Endothelial cell of umbilical vein (primary cell): Measurements from ENCODE around the gene UGCG. TPM values are rescaled to one million over a fixed set of nuclear protein-coding genes. Genes with fewer than 3 reads are reported as not detected.

Experiments used
- BruUV-seq: library from RNA; stranded (reverse); fragments of 400-500 nt; replicated peaks from 2 replicates; lab custom pipeline; 2021; lab: Mats Ljungman, UMichigan
- CTCF ChIA-PET: fragments of 300-600, 350-600 bp; sonication (Branson Sonifier 250); formaldehyde crosslinking; loops from one replicate; lab custom pipeline; 2021; ENCODE audit warnings: antibody characterized with exemption, inconsistent platforms; lab: Charles Lee
- POLR2A ChIA-PET: fragments of 300-600, 350-600 bp; sonication (Branson Sonifier 250); formaldehyde crosslinking; loops from one replicate; lab custom pipeline; 2021; ENCODE audit warnings: antibody characterized with exemption, inconsistent platforms; lab: Charles Lee
- DNase-seq: peaks from one replicate; pipeline ENCODE4 v3.0.0-alpha.2; 2011; ENCODE audit warnings: low read depth, low spot score
- FAIRE-seq: peaks from 2 replicates; lab custom pipeline; 2011; peaks lifted over from hg19 to GRCh38; lab: Jason Lieb, UNC
- H2AFZ ChIP-seq: 2 replicates; pipeline ENCODE4 v1.6.0; 2012; ENCODE audit warnings: low read depth, low read length, control low read depth, inconsistent platforms
- H3K27ac ChIP-seq: 2 replicates; pipeline ENCODE4 v1.5.1; 2011; ENCODE audit warnings: low read depth, mild to moderate bottlenecking, control low read depth, low read length, moderate library complexity; ENCODE audit not compliant: insufficient read depth
- H3K27me3 ChIP-seq, 2 experiments: 2 replicates each; pipeline versions ENCODE4 v1.6.0 to v1.6.1; 2011; ENCODE audit warnings: low read length in 2 of 2, mixed read lengths in 1 of 2; ENCODE audit not compliant: control insufficient read depth in 2 of 2, insufficient read depth in 2 of 2
- H3K36me3 ChIP-seq, 2 experiments: 2 replicates in 1 of 2; 3 replicates in 1 of 2; pipeline ENCODE4 v1.5.1; 2011; ENCODE audit warnings: low read length in 2 of 2, mild to moderate bottlenecking in 1 of 2, moderate library complexity in 1 of 2; ENCODE audit not compliant: control insufficient read depth in 2 of 2, insufficient read depth in 2 of 2; ENCODE audit errors: extremely low read depth in 1 of 2
- H3K4me1 ChIP-seq: 3 replicates; pipeline ENCODE4 v1.5.1; 2011; ENCODE audit warnings: mild to moderate bottlenecking, low read length; ENCODE audit not compliant: control insufficient read depth, insufficient read depth; ENCODE audit errors: extremely low read depth
- H3K4me2 ChIP-seq: 2 replicates; pipeline ENCODE4 v1.6.1; 2011; ENCODE audit warnings: low read length, control low read depth, mixed read lengths; ENCODE audit not compliant: insufficient read depth
- H3K4me3 ChIP-seq, 3 experiments: fragments of 200-600 bp in 1 of 3; sonication (generic), shearing (Covaris generic) in 1 of 3; replicated peaks in 1 of 3; 2 replicates each; pipeline ENCODE4 v1.5.1; 2011 to 2016; ENCODE audit warnings: control low read depth in 3 of 3, low read length in 3 of 3, mild to moderate bottlenecking in 2 of 3, inconsistent platforms in 1 of 3, low read depth in 1 of 3, moderate library complexity in 1 of 3; ENCODE audit not compliant: insufficient read depth in 1 of 3
- H3K79me2 ChIP-seq: 2 replicates; pipeline ENCODE4 v1.6.0; 2012; ENCODE audit warnings: low read length, inconsistent platforms; ENCODE audit not compliant: control insufficient read depth, insufficient read depth
- H3K9ac ChIP-seq: replicated peaks from 2 replicates; pipeline ENCODE3; 2011; ENCODE audit warnings: low read length, control low read depth; ENCODE audit not compliant: insufficient read depth; ENCODE audit errors: extremely low read depth
- H3K9me1 ChIP-seq: replicated peaks from 3 replicates; pipeline ENCODE4 v1.6.0; 2011; ENCODE audit warnings: mild to moderate bottlenecking, low read length; ENCODE audit not compliant: control insufficient read depth, insufficient read depth; ENCODE audit errors: extremely low read depth
- H3K9me3 ChIP-seq: replicated peaks from 2 replicates; pipeline ENCODE4 v1.5.1; 2012; ENCODE audit warnings: low read length, inconsistent platforms; ENCODE audit not compliant: control insufficient read depth, insufficient read depth
- H4K20me1 ChIP-seq: replicated peaks from 2 replicates; pipeline ENCODE3; 2011; ENCODE audit warnings: mild to moderate bottlenecking, low read length; ENCODE audit not compliant: control insufficient read depth, insufficient read depth; ENCODE audit errors: extremely low read depth
- EZH2 ChIP-seq: IDR thresholded peaks from 2 replicates; pipeline ENCODE4 v1.6.1; 2012; ENCODE audit warnings: borderline replicate concordance, low read depth, mild to moderate bottlenecking, moderate library complexity, low read length, inconsistent platforms; ENCODE audit not compliant: severe bottlenecking
- FOS ChIP-seq: IDR thresholded peaks from 2 replicates; pipeline ENCODE4 v1.6.1; 2011; ENCODE audit warnings: mild to moderate bottlenecking, low read length, moderate library complexity, borderline replicate concordance; ENCODE audit not compliant: insufficient read depth
- GATA2 ChIP-seq: IDR thresholded peaks from 2 replicates; pipeline ENCODE4 v1.7.0; 2011; ENCODE audit warnings: low read depth, mild to moderate bottlenecking, moderate library complexity, mixed read lengths, low read length; ENCODE audit not compliant: insufficient read length, insufficient read depth
- JUN ChIP-seq: IDR thresholded peaks from 2 replicates; pipeline ENCODE4 v1.6.1; 2011; ENCODE audit warnings: borderline replicate concordance, low read depth; ENCODE audit not compliant: insufficient read length, insufficient read depth
- MYC ChIP-seq: IDR thresholded peaks from one replicate; pipeline ENCODE4 v1.6.1; 2011; ENCODE audit warnings: mild to moderate bottlenecking, low read depth, low read length
- POLR2A ChIP-seq: IDR thresholded peaks from 2 replicates; pipeline ENCODE4 v1.6.1; 2012; ENCODE audit warnings: low read depth, mild to moderate bottlenecking, control low read depth, low read length
- POLR2AphosphoS5 ChIP-seq: IDR thresholded peaks from 2 replicates; pipeline ENCODE4 v1.6.1; 2012; ENCODE audit warnings: low read depth, mild to moderate bottlenecking, control low read depth, low read length, moderate library complexity; ENCODE audit not compliant: insufficient read depth
- dilution Hi-C: fragments of 300-500 bp; cut with MboI; formaldehyde crosslinking; loops from one replicate; pipeline ENCODE4 v1.15.0; 2019; ENCODE audit warnings: low sequenced_read_pairs; ENCODE audit not compliant: extremely low pct_ligation_motif_present
- intact Hi-C: fragments of 100-400 bp; cut with micrococcal nuclease; formaldehyde crosslinking; loops from one replicate; pipeline ENCODE4 v1.10.0; 2022
- polyA plus RNA-seq, 4 experiments: library from polyadenylated mRNA; depleted of rRNA in 3 of 4; stranded (reverse) in 3 of 4; unstranded in 1 of 4; fragments of >200 nt; gene quantifications; 2 replicates each; pipeline versions ENCODE4 v1.2.1 to v1.2.3, GENCODE V29; 2011 to 2012; ENCODE audit warnings: missing spikeins in 1 of 4
- total RNA-seq: library from RNA; stranded (reverse); gene quantifications from 2 replicates; pipeline ENCODE4 v1.2.3, GENCODE V29; 2021
- TF ChIP-seq, protein P1 (sequence below): IDR thresholded peaks from 2 replicates; pipeline ENCODE4 v1.6.1; 2011; ENCODE audit not compliant: insufficient read depth, insufficient read length
- TF ChIP-seq, protein P2 (sequence below), 2 donors: IDR thresholded peaks; 1 replicate in 1 of 2; 2 replicates in 1 of 2; pipeline ENCODE4 v1.5.1; 2011; ENCODE audit warnings: low read length in 2 of 2, mild to moderate bottlenecking in 2 of 2, moderate library complexity in 2 of 2, control low read depth in 1 of 2, inconsistent platforms in 1 of 2, low read depth in 1 of 2; ENCODE audit not compliant: insufficient read depth in 1 of 2; ENCODE audit errors: extremely low read depth in 1 of 2

Gene UGCG
- total and polyA plus RNA-seq, 2 donors (not counting 3 experiments of a cell fraction or from before 2014, with no cell fraction given): 28.5 to 38.5 TPM

DNA sequence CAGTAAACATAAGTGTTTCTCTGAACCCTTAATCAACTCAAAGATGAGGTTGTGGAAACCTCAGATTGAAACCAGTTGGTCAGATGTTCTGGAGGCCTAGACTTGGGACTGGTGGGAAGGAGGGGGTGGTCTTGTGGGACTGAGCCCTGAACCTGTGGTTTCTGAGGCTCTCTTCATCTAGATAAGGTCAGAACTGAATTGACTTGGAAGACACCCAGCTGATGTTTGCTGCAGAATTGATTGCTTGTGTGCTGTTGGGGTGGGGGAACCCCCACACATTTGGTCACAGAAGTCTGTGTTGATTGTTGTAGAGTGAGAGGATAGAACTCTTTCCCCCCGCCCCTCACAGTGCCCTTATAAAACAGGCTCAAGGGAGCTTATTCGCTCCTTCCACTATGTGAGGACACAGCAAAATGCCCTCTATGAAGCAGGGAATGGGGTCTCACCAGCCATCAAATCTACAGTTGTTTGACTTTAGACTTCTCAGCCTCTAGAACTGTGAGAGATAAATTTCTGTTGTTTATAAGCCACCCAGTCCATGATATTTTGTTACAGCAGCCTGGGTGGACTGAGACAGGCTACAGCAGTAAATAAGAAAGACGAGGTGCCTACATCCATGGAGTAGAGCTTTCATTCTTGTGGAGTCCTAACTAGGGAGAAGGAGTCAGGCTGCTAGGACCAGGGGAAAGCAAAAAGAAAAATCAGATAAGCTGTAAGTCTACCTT is 25.7 kb upstream of the UGCG start:
- dilution Hi-C loops: no loop called here
- H3K27ac ChIP-seq: no peak overlapping the region
- ChIA-PET CTCF (interaction anchor here (1.1 kb wide), 1 partner anchor 106 kb away, joined by 3 read pairs; no protein-coding TSS in a partner anchor), POLR2A (interaction anchor here (0.6 kb wide), 1 partner anchor 30 kb away, joined by 3 read pairs; no protein-coding TSS in a partner anchor)
- no peaks in the 10 kb centered on the region for H3K79me2 ChIP-seq
- no peaks in the 10 kb centered on the region for H3K9me1 ChIP-seq
- no peak overlapping the region for H3K4me3 ChIP-seq
- H3K4me2 ChIP-seq: no peak overlapping the region
- no peaks in the 10 kb centered on the region for H3K36me3 ChIP-seq
- H3K9me3 ChIP-seq: no peaks in the 10 kb centered on the region
- TF ChIP-seq POLR2AphosphoS5 (no peak), FOS (no peak), GATA2 (no peak), JUN (no peak), POLR2A (no peak), MYC (no peak), EZH2 (no peak)
- TF ChIP-seq, protein P1, sequence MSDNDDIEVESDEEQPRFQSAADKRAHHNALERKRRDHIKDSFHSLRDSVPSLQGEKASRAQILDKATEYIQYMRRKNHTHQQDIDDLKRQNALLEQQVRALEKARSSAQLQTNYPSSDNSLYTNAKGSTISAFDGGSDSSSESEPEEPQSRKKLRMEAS: no peak
- TF ChIP-seq, protein P2, sequence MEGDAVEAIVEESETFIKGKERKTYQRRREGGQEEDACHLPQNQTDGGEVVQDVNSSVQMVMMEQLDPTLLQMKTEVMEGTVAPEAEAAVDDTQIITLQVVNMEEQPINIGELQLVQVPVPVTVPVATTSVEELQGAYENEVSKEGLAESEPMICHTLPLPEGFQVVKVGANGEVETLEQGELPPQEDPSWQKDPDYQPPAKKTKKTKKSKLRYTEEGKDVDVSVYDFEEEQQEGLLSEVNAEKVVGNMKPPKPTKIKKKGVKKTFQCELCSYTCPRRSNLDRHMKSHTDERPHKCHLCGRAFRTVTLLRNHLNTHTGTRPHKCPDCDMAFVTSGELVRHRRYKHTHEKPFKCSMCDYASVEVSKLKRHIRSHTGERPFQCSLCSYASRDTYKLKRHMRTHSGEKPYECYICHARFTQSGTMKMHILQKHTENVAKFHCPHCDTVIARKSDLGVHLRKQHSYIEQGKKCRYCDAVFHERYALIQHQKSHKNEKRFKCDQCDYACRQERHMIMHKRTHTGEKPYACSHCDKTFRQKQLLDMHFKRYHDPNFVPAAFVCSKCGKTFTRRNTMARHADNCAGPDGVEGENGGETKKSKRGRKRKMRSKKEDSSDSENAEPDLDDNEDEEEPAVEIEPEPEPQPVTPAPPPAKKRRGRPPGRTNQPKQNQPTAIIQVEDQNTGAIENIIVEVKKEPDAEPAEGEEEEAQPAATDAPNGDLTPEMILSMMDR (IDR thresholded peaks at IDR 0.05; ENCODE audit: extremely low read depth in 1 of 2, insufficient read depth in 1 of 2, low read depth in 1 of 2, low read length in 2 of 2): no peak
- FAIRE-seq (no peak), DNase-seq (no peak)
- H4K20me1 ChIP-seq: no peaks in the 10 kb centered on the region
- intact Hi-C loops: no loop called here
- no peaks in the 10 kb centered on the region for H3K27me3 ChIP-seq
- H3K4me1 ChIP-seq: peaks cover 12% of the 10 kb centered on the region
- H2AFZ ChIP-seq: no peak overlapping the region
- BruUV-seq: no TSS peak
- no peak overlapping the region for H3K9ac ChIP-seq
